Measurements from ENCODE around the gene AIFM2.

DNA sequence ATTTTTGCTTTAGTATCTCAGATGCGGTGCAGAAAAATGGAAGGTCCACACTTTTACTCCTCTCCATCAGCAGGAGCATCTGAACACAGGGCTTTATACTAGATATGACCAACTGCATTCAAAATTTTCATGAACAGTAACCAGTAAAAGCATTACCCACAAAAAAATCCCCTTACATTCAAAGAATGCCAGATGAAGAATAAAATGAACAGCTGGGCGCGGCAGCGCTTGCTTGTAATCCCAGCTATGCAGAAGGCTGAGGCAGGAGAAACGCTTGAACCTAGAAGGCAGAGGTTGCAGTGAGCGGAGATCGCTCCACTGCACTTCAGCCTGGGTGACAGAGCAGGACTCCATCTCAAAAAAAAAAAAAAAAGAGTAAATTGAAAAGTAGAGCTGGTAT lies 34.6 kb upstream of the AIFM2 start:
- no peak for TF ChIP-seq BHLHE40 (IDR thresholded peaks at IDR 0.05; ENCODE audit: borderline replicate concordance in 1 of 2, low read depth in 2 of 2, low read length in 1 of 2)
- no peak for TF ChIP-seq SMC3 (IDR thresholded peaks at IDR 0.05; ENCODE audit: borderline replicate concordance, low read length)
- no peak for TF ChIP-seq POLR2A (IDR thresholded peaks at IDR 0.05; ENCODE audit: low read depth, low read length)
- TF ChIP-seq ZZZ3 (IDR thresholded peaks at IDR 0.05; ENCODE audit: control insufficient read depth, insufficient read length, low read depth): no peak
- no peak for TF ChIP-seq ZNF274 (IDR thresholded peaks at IDR 0.05; ENCODE audit: insufficient read depth, insufficient read length)
- TF ChIP-seq NRF1 (conservative IDR thresholded peaks at IDR 0.05; ENCODE audit: low read depth, low read length): no peak
- no peak for TF ChIP-seq BRCA1 (IDR thresholded peaks at IDR 0.05; ENCODE audit: low read depth, low read length)
- TF ChIP-seq SP1 (IDR thresholded peaks at IDR 0.05; ENCODE audit: low read depth, low read length): no peak

All from GM12878 (cell line).